Measurements from ENCODE around the gene ZNF418.
A peak's percentile ranks its signal among the peaks of the same experiment; 100 is the strongest.
"Not testable (repeated sequence)": the region's sequence is repeated elsewhere in the genome, so short reads cannot be mapped to it uniquely, and the experiment has no call there.

The ZNF418 gene

GRCh38 chr19:57934820-57935665 lies at the start of gene ZNF418:
ZNF418 (minus strand) TSS chr19:57935402; CDS start chr19:57933822, 1,580 bp downstream.
- DNase-seq = no peak

- DNase-seq = no peak
Measured at GRCh38 chr19:57978586-57979289, 43.5 kb upstream of the ZNF418 start.

- no peak for DNase-seq
Measured at GRCh38 chr19:57974434-57974833, 39.2 kb upstream of the ZNF418 start, which contains the start of gene C19orf18. C19orf18 (minus strand) TSS chr19:57974534; CDS start chr19:57974432, 102 bp downstream.

- no peak for DNase-seq
Measured at GRCh38 chr19:57964761-57965160, 29.6 kb upstream of the ZNF418 start.

- no peak for DNase-seq
Measured at GRCh38 chr19:57961785-57962184, 26.6 kb upstream of the ZNF418 start.

- no peak for DNase-seq
Measured at GRCh38 chr19:57954996-57955395, 19.8 kb upstream of the ZNF418 start.

GRCh38 chr19:57949702-57950101 lies 14.5 kb upstream of the ZNF418 start:
- DNase-seq = no peak

GRCh38 chr19:57949296-57949695 lies 14.1 kb upstream of the ZNF418 start:
- no peak for DNase-seq

- peak; percentile 92 for DNase-seq
Measured at GRCh38 chr19:57947419-57948134, 12.4 kb upstream of the ZNF418 start, which contains the start of gene ZNF256. ZNF256 (minus strand) TSS chr19:57947706; CDS start chr19:57947474, 232 bp downstream.

GRCh38 chr19:57947088-57947418 lies 11.9 kb upstream of the ZNF418 start:
- DNase-seq = no peak

GRCh38 chr19:57946316-57946715 lies 11.1 kb upstream of the ZNF418 start:
- no peak for DNase-seq

- no peak for DNase-seq
Measured at GRCh38 chr19:57941593-57941992, 6.4 kb upstream of the ZNF418 start.

- DNase-seq = no peak
Measured at GRCh38 chr19:57935731-57936130, 529 bp upstream of the ZNF418 start.

GRCh38 chr19:57927587-57927986 lies 7.6 kb downstream of the ZNF418 start:
- no peak for DNase-seq

- peak; percentile 92 for DNase-seq
Measured at GRCh38 chr19:57916168-57916995, 18.8 kb downstream of the ZNF418 start, which contains the start of gene ZNF417. ZNF417 (minus strand) TSS chr19:57916592; CDS start chr19:57916411, 181 bp downstream.

- no peak for DNase-seq
Measured at GRCh38 chr19:57914531-57914930, 20.7 kb downstream of the ZNF418 start.

- DNase-seq = no peak
Measured at GRCh38 chr19:57907394-57907793, 27.8 kb downstream of the ZNF418 start.

- DNase-seq = no peak
Measured at GRCh38 chr19:57905258-57905657, 29.9 kb downstream of the ZNF418 start.

- no peak for DNase-seq
Measured at GRCh38 chr19:57903618-57904184, 31.5 kb downstream of the ZNF418 start.

GRCh38 chr19:57900311-57900710 lies 34.9 kb downstream of the ZNF418 start:
- DNase-seq = no peak

GRCh38 chr19:57890706-57891105 lies 44.5 kb downstream of the ZNF418 start:
- not testable (repeated sequence) for DNase-seq

All from NCI-H1694 treated with DMSO at 0.1 percent for 48 hours (cell line).